RWPE2 (cell line): ENCODE measurements around the gene MET.
"Not testable (repeated sequence)": the region's sequence is repeated elsewhere in the genome, so short reads cannot be mapped to it uniquely, and the experiment has no call there.

ENCODE experiments used
- ATAC-seq: fragments of 200-7000 bp; cut with Tn5 transposase; 3 replicates; pipeline ENCODE4 v1.9.1; 2021; ENCODE audit warnings: low read depth
- DNase-seq: peaks from one replicate; pipeline ENCODE4 v3.0.0-alpha.2; 2020; ENCODE audit warnings: low spot score
- H3K27ac ChIP-seq: fragments of 450-650 bp; 2 replicates; pipeline ENCODE4 v1.5.1; 2017; ENCODE audit warnings: mild to moderate bottlenecking; ENCODE audit not compliant: poor library complexity, severe bottlenecking
- H3K27me3 ChIP-seq: fragments of 250-450 bp; sonication (Bioruptor Pico); 2 replicates; pipeline ENCODE4 v1.5.1; 2021; ENCODE audit warnings: mild to moderate bottlenecking, moderate library complexity; ENCODE audit not compliant: insufficient read depth, poor library complexity, severe bottlenecking
- H3K36me3 ChIP-seq: fragments of 250-450 bp; sonication (Bioruptor Pico); 2 replicates; pipeline ENCODE4 v1.5.1; 2020; ENCODE audit warnings: low read depth, mild to moderate bottlenecking, moderate library complexity
- H3K4me1 ChIP-seq: fragments of 250-450 bp; sonication (Bioruptor Pico); 2 replicates; pipeline ENCODE4 v1.5.1; 2021; ENCODE audit warnings: mild to moderate bottlenecking, moderate library complexity; ENCODE audit not compliant: insufficient read depth, poor library complexity, severe bottlenecking
- H3K4me3 ChIP-seq: fragments of 250-450 bp; sonication (Bioruptor Pico); 2 replicates; pipeline ENCODE4 v1.5.1; 2021; ENCODE audit warnings: mild to moderate bottlenecking, moderate library complexity; ENCODE audit not compliant: severe bottlenecking
- H3K9me3 ChIP-seq: fragments of 250-450 bp; sonication (Bioruptor Pico); 2 replicates; pipeline ENCODE4 v1.5.1; 2021; ENCODE audit warnings: mild to moderate bottlenecking, moderate library complexity; ENCODE audit not compliant: severe bottlenecking
- CTCF ChIP-seq: fragments of 450-650 bp; IDR thresholded peaks from one replicate; pipeline ENCODE4 v1.5.1; 2017; ENCODE audit warnings: mild to moderate bottlenecking, moderate library complexity; ENCODE audit not compliant: poor library complexity, severe bottlenecking

The MET gene

GRCh38 chr7:116812860-116813259 lies 140.9 kb downstream of the MET start:
- Histone ChIP-seq H3K27ac (no peak overlapping the region), H3K4me1 (peaks cover 10% of the 10 kb centered on the region), H3K36me3 (no peaks in the 10 kb centered on the region), H3K9me3 (no peaks in the 10 kb centered on the region), H3K4me3 (no peak overlapping the region), H3K27me3 (no peaks in the 10 kb centered on the region)
- ATAC-seq, result no peak
- no peak for TF ChIP-seq CTCF
- no peak for DNase-seq

- not testable (repeated sequence) for H3K27ac ChIP-seq
Measured at GRCh38 chr7:116813371-116813770, 141.4 kb downstream of the MET start.

GRCh38 chr7:116815041-116815440 lies 143.0 kb downstream of the MET start:
- H3K27ac ChIP-seq, result no peak overlapping the region
- peaks cover 7% of the 10 kb centered on the region for H3K4me1 ChIP-seq
- TF ChIP-seq CTCF, result no peak
- DNase-seq, result no peak
- H3K36me3 ChIP-seq, result no peaks in the 10 kb centered on the region
- no peak overlapping the region for H3K4me3 ChIP-seq
- H3K27me3 ChIP-seq, result no peaks in the 10 kb centered on the region
- H3K9me3 ChIP-seq, result no peaks in the 10 kb centered on the region
- no peak for ATAC-seq

More at GRCh38 chr7:116813371-116813770, 141.4 kb downstream of the MET start:
- H3K4me1 ChIP-seq, ATAC-seq, H3K27me3 ChIP-seq, H3K9me3 ChIP-seq, DNase-seq, H3K36me3 ChIP-seq, H3K4me3 ChIP-seq: not testable (repeated sequence)

- no peaks in the 10 kb centered on the region for H3K4me1 ChIP-seq
- no peaks in the 10 kb centered on the region for H3K27me3 ChIP-seq
- H3K36me3 ChIP-seq, result no peaks in the 10 kb centered on the region
- H3K4me3 ChIP-seq, result no peak overlapping the region
- ATAC-seq (no peak), DNase-seq (no peak)
- H3K27ac ChIP-seq, result no peak overlapping the region
- TF ChIP-seq CTCF, result no peak
- no peaks in the 10 kb centered on the region for H3K9me3 ChIP-seq
Measured at GRCh38 chr7:116820149-116820548, 148.2 kb downstream of the MET start.

GRCh38 chr7:116821647-116822046 lies 149.7 kb downstream of the MET start:
- not testable (repeated sequence) for ATAC-seq, DNase-seq, H3K27ac ChIP-seq, H3K36me3 ChIP-seq, H3K27me3 ChIP-seq, H3K4me3 ChIP-seq, H3K9me3 ChIP-seq, H3K4me1 ChIP-seq

GRCh38 chr7:116824449-116824848 lies 152.5 kb downstream of the MET start:
- Histone ChIP-seq H3K4me3 (no peak overlapping the region), H3K36me3 (no peaks in the 10 kb centered on the region), H3K27me3 (no peaks in the 10 kb centered on the region), H3K4me1 (no peaks in the 10 kb centered on the region), H3K9me3 (no peaks in the 10 kb centered on the region), H3K27ac (no peak overlapping the region)
- DNase-seq, result no peak
- no peak for ATAC-seq
- TF ChIP-seq CTCF, result no peak
